ENCODE data around the gene GRAMD1A. TPM values are rescaled to one million over a fixed set of nuclear protein-coding genes. Genes with fewer than 3 reads are reported as not detected.

The GRAMD1A gene
- total RNA-seq, 1 donor from 2014 or later: 67.9 TPM

GRCh38 chr19:34982275-34982674 lies 17.8 kb upstream of the GRAMD1A start:
- H3K9me3 Mint-ChIP-seq (ENCODE audit: low read depth): peaks cover 10% of the 10 kb centered on the region
- H3K27me3 Mint-ChIP-seq (ENCODE audit: low read depth): peaks cover 9% of the 10 kb centered on the region
- no peak overlapping the region for H3K27ac Mint-ChIP-seq (ENCODE audit: unreplicated experiment)
- no peak for TF ChIP-seq CTCF (IDR thresholded peaks at IDR 0.05)
- H3K4me1 Mint-ChIP-seq (ENCODE audit: low read depth): peaks cover 9% of the 10 kb centered on the region
- H3K4me3 Mint-ChIP-seq (ENCODE audit: unreplicated experiment): no peak overlapping the region
- H3K36me3 Mint-ChIP-seq (ENCODE audit: low read depth): no peaks in the 10 kb centered on the region
- peak; percentile 10 for DNase-seq (ENCODE audit: low spot score)

- peaks cover 9% of the 10 kb centered on the region for H3K27me3 Mint-ChIP-seq (ENCODE audit: low read depth)
- peaks cover 10% of the 10 kb centered on the region for H3K9me3 Mint-ChIP-seq (ENCODE audit: low read depth)
- H3K27ac Mint-ChIP-seq (ENCODE audit: unreplicated experiment): no peak overlapping the region
- no peak for DNase-seq (ENCODE audit: low spot score)
- H3K4me3 Mint-ChIP-seq (ENCODE audit: unreplicated experiment): no peak overlapping the region
- TF ChIP-seq CTCF (IDR thresholded peaks at IDR 0.05): no peak
- no peaks in the 10 kb centered on the region for H3K36me3 Mint-ChIP-seq (ENCODE audit: low read depth)
- H3K4me1 Mint-ChIP-seq (ENCODE audit: low read depth): peaks cover 9% of the 10 kb centered on the region
Measured at GRCh38 chr19:34983786-34984185, 16.3 kb upstream of the GRAMD1A start.

- TF ChIP-seq CTCF (IDR thresholded peaks at IDR 0.05): no peak
- Mint-ChIP-seq H3K27ac (ENCODE audit: unreplicated experiment) (no peak overlapping the region), H3K4me1 (ENCODE audit: low read depth) (peaks cover 9% of the 10 kb centered on the region), H3K9me3 (ENCODE audit: low read depth) (peaks cover 10% of the 10 kb centered on the region), H3K27me3 (ENCODE audit: low read depth) (peaks cover 6% of the 10 kb centered on the region), H3K4me3 (ENCODE audit: unreplicated experiment) (no peak overlapping the region), H3K36me3 (ENCODE audit: low read depth) (no peaks in the 10 kb centered on the region)
- no peak for DNase-seq (ENCODE audit: low spot score)
Measured at GRCh38 chr19:34984287-34984686, 15.8 kb upstream of the GRAMD1A start.

GRCh38 chr19:34985249-34986022 lies 14.7 kb upstream of the GRAMD1A start:
- Mint-ChIP-seq H3K36me3 (ENCODE audit: low read depth) (no peaks in the 10 kb centered on the region), H3K4me3 (ENCODE audit: unreplicated experiment) (no peak overlapping the region), H3K9me3 (ENCODE audit: low read depth) (peaks cover 10% of the 10 kb centered on the region), H3K27me3 (ENCODE audit: low read depth) (no peaks in the 10 kb centered on the region), H3K4me1 (ENCODE audit: low read depth) (peaks cover 9% of the 10 kb centered on the region), H3K27ac (ENCODE audit: unreplicated experiment) (no peak overlapping the region)
- no peak for TF ChIP-seq CTCF (IDR thresholded peaks at IDR 0.05)
- DNase-seq (ENCODE audit: low spot score): no peak

DNA sequence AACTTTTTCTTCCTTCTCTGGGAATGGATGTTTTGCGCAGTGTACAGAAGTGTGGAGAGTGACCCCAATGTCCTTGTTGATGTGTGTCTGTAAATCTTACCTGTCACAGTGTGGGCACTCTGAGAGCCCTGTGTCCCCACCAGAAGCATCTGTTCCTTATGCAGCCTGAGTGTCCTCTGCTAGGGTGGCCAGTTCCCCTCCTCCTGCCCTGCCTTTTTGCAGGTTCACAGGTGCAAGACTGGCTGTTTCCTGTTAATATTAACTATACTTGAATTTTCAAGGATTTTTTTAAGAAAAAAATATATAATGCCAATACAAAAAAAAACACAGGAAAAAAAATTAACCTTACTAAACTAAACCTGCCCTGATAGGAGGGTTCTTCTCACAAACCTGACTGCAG lies 12.0 kb upstream of the GRAMD1A start:
- no peak overlapping the region for H3K27ac Mint-ChIP-seq (ENCODE audit: unreplicated experiment)
- DNase-seq (ENCODE audit: low spot score): no peak
- H3K9me3 Mint-ChIP-seq (ENCODE audit: low read depth): peaks cover 10% of the 10 kb centered on the region
- H3K4me1 Mint-ChIP-seq (ENCODE audit: low read depth): peaks cover 9% of the 10 kb centered on the region
- TF ChIP-seq CTCF (IDR thresholded peaks at IDR 0.05): no peak
- H3K27me3 Mint-ChIP-seq (ENCODE audit: low read depth): no peaks in the 10 kb centered on the region
- H3K4me3 Mint-ChIP-seq (ENCODE audit: unreplicated experiment): no peak overlapping the region
- no peaks in the 10 kb centered on the region for H3K36me3 Mint-ChIP-seq (ENCODE audit: low read depth)

Data from chondrocyte (in vitro differentiated cells).